ENCODE results near the gene LGSN.
"Not testable (repeated sequence)": the region's sequence is repeated elsewhere in the genome, so short reads cannot be mapped to it uniquely, and the experiment has no call there.

The LGSN gene

GRCh38 chr6:63305277-63305676, 14.5 kb downstream of the LGSN start:
- H3K27ac ChIP-seq (ENCODE audit: low read depth, low read length), result no peak overlapping the region
- H3K4me3 ChIP-seq (ENCODE audit: low read depth in 1 of 2, low read length in 2 of 2), result no peak overlapping the region
- no peaks in the 10 kb centered on the region for H3K9me3 ChIP-seq (ENCODE audit: low read length)
- H3K27me3 ChIP-seq (ENCODE audit: control insufficient read depth in 1 of 2, insufficient read depth in 2 of 2, low read length in 2 of 2), result no peaks in the 10 kb centered on the region
- H3K9ac ChIP-seq (ENCODE audit: low read length), result no peak overlapping the region
- no peaks in the 10 kb centered on the region for H3K4me1 ChIP-seq (ENCODE audit: insufficient read depth, low read length)
- no peaks in the 10 kb centered on the region for H3K36me3 ChIP-seq (ENCODE audit: insufficient read depth, low read length)

GRCh38 chr6:63303476-63303875, 16.3 kb downstream of the LGSN start:
- no peaks in the 10 kb centered on the region for H3K27me3 ChIP-seq (ENCODE audit: control insufficient read depth in 1 of 2, insufficient read depth in 2 of 2, low read length in 2 of 2)
- H3K36me3 ChIP-seq (ENCODE audit: insufficient read depth, low read length), result no peaks in the 10 kb centered on the region
- H3K4me3 ChIP-seq (ENCODE audit: low read depth in 1 of 2, low read length in 2 of 2), result no peak overlapping the region
- no peak overlapping the region for H3K9ac ChIP-seq (ENCODE audit: low read length)
- H3K27ac ChIP-seq (ENCODE audit: low read depth, low read length), result no peak overlapping the region
- no peaks in the 10 kb centered on the region for H3K4me1 ChIP-seq (ENCODE audit: insufficient read depth, low read length)
- no peaks in the 10 kb centered on the region for H3K9me3 ChIP-seq (ENCODE audit: low read length)

- no peaks in the 10 kb centered on the region for H3K27me3 ChIP-seq (ENCODE audit: control insufficient read depth in 1 of 2, insufficient read depth in 2 of 2, low read length in 2 of 2)
- no peak overlapping the region for H3K27ac ChIP-seq (ENCODE audit: low read depth, low read length)
- no peaks in the 10 kb centered on the region for H3K36me3 ChIP-seq (ENCODE audit: insufficient read depth, low read length)
- H3K9me3 ChIP-seq (ENCODE audit: low read length), result no peaks in the 10 kb centered on the region
- no peaks in the 10 kb centered on the region for H3K4me1 ChIP-seq (ENCODE audit: insufficient read depth, low read length)
- no peak overlapping the region for H3K4me3 ChIP-seq (ENCODE audit: low read depth in 1 of 2, low read length in 2 of 2)
- no peak overlapping the region for H3K9ac ChIP-seq (ENCODE audit: low read length)
These were observed 20.1 kb downstream of the LGSN start for GRCh38 chr6:63299667-63300066.

GRCh38 chr6:63295553-63296194, 24.1 kb downstream of the LGSN start:
- Histone ChIP-seq H3K4me3 (ENCODE audit: low read depth in 1 of 2, low read length in 2 of 2) (no peak overlapping the region), H3K27me3 (ENCODE audit: control insufficient read depth in 1 of 2, insufficient read depth in 2 of 2, low read length in 2 of 2) (no peaks in the 10 kb centered on the region), H3K27ac (ENCODE audit: low read depth, low read length) (no peak overlapping the region), H3K9ac (ENCODE audit: low read length) (no peak overlapping the region), H3K36me3 (ENCODE audit: insufficient read depth, low read length) (no peaks in the 10 kb centered on the region), H3K9me3 (ENCODE audit: low read length) (no peaks in the 10 kb centered on the region), H3K4me1 (ENCODE audit: insufficient read depth, low read length) (no peaks in the 10 kb centered on the region)

DNA sequence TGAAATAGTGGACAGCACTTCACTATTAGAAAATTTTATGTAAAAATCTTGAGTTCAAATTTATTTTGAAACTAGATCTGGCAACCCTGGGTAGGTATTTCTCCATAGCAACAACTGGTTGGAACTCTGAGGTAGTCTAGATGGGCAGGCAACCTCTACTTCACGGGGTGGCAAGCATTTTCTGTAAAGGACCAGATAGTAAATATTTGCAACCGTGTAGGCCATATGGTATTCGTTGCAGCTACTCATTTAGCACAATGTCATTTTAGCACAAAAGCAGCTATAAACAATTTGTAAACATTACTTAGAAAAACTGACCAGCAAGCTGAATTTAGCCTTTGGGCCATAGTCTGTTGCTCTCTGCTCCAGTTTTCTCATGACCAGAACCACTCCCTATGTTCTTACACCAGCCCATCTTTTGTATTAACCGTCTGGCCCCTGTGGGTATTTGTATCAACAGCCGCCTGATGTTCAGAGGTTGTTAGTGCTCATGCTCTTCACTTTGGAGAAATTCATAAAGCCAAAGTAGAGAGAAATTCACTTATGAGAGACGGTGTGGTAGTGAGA, 29.2 kb downstream of the LGSN start:
- no peak overlapping the region for H3K4me3 ChIP-seq (ENCODE audit: low read depth in 1 of 2, low read length in 2 of 2)
- no peaks in the 10 kb centered on the region for H3K36me3 ChIP-seq (ENCODE audit: insufficient read depth, low read length)
- H3K9me3 ChIP-seq (ENCODE audit: low read length), result no peaks in the 10 kb centered on the region
- H3K27ac ChIP-seq (ENCODE audit: low read depth, low read length), result no peak overlapping the region
- no peaks in the 10 kb centered on the region for H3K4me1 ChIP-seq (ENCODE audit: insufficient read depth, low read length)
- H3K9ac ChIP-seq (ENCODE audit: low read length), result no peak overlapping the region
- H3K27me3 ChIP-seq (ENCODE audit: control insufficient read depth in 1 of 2, insufficient read depth in 2 of 2, low read length in 2 of 2), result no peaks in the 10 kb centered on the region

DNA sequence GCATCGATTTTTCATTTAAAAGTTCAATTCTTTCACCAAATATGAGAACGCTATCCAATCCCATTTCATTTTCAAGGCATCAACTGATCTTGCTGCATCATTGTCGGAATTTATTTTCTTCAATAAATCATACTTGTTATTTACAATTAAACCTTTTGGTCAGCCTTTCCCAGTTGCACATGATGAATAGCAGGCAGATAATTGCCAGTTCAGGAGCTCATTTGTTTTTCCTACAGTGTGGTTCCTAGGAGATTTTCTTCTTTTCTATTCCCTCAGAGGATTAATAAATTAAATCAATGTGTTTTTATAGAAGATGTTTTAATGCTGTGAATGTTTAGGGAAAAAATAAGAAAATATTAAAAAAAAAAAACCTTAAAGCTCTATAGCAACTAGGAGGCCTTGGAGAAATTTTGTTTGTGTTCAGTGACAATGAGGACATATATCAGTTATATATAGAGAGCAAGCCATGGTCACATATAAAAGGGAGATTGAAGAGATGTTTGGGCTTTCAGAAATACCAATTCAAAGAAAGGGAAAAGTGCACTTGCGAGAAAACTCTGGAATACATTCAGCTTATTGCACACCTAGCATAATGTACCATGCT, 30.4 kb downstream of the LGSN start:
- Histone ChIP-seq H3K27me3 (ENCODE audit: control insufficient read depth in 1 of 2, insufficient read depth in 2 of 2, low read length in 2 of 2) (no peaks in the 10 kb centered on the region), H3K27ac (ENCODE audit: low read depth, low read length) (no peak overlapping the region), H3K36me3 (ENCODE audit: insufficient read depth, low read length) (no peaks in the 10 kb centered on the region), H3K9me3 (ENCODE audit: low read length) (no peaks in the 10 kb centered on the region), H3K9ac (ENCODE audit: low read length) (no peak overlapping the region), H3K4me3 (ENCODE audit: low read depth in 1 of 2, low read length in 2 of 2) (no peak overlapping the region), H3K4me1 (ENCODE audit: insufficient read depth, low read length) (no peaks in the 10 kb centered on the region)

DNA sequence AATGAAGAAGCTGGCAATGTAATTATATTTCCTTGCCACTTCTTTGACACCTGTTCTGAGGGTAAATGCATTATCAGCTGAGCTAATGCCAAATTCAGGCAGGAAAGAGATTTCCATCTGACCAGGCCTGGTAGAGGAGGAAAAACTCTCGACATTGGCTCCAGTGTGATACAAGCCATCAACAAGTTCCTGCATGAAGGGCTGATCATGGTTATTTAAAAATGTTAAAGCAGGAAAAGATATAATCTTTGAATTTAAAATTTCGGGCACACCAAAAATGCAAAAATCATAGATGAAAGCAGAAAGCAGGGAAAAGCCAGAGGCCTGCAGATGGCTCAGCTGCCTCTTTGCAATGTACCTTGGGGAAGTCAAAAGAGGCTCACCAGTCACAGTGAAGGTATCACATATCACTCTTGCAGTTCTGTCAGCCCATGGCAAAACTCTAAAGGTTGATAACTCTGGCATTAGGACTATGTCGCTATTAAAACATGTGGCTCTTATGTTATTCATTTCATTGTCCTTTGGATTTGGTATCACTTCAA, 39.1 kb downstream of the LGSN start:
- H3K9me3 ChIP-seq (ENCODE audit: low read length), result no peaks in the 10 kb centered on the region

GRCh38 chr6:63278916-63279315, 40.9 kb downstream of the LGSN start:
- no peaks in the 10 kb centered on the region for H3K27me3 ChIP-seq (ENCODE audit: control insufficient read depth in 1 of 2, insufficient read depth in 2 of 2, low read length in 2 of 2)
- H3K9ac ChIP-seq (ENCODE audit: low read length), result no peak overlapping the region
- no peak overlapping the region for H3K4me3 ChIP-seq (ENCODE audit: low read depth in 1 of 2, low read length in 2 of 2)
- H3K9me3 ChIP-seq (ENCODE audit: low read length), result no peaks in the 10 kb centered on the region
- no peaks in the 10 kb centered on the region for H3K4me1 ChIP-seq (ENCODE audit: insufficient read depth, low read length)
- H3K36me3 ChIP-seq (ENCODE audit: insufficient read depth, low read length), result no peaks in the 10 kb centered on the region
- H3K27ac ChIP-seq (ENCODE audit: low read depth, low read length), result no peak overlapping the region

More for the DNA sequence above, 39.1 kb downstream of the LGSN start:
- Histone ChIP-seq H3K4me3 (ENCODE audit: low read depth in 1 of 2, low read length in 2 of 2) (no peak overlapping the region), H3K4me1 (ENCODE audit: insufficient read depth, low read length) (no peaks in the 10 kb centered on the region), H3K27ac (ENCODE audit: low read depth, low read length) (no peak overlapping the region), H3K36me3 (ENCODE audit: insufficient read depth, low read length) (no peaks in the 10 kb centered on the region), H3K27me3 (ENCODE audit: control insufficient read depth in 1 of 2, insufficient read depth in 2 of 2, low read length in 2 of 2) (no peaks in the 10 kb centered on the region), H3K9ac (ENCODE audit: low read length) (no peak overlapping the region)

DNA sequence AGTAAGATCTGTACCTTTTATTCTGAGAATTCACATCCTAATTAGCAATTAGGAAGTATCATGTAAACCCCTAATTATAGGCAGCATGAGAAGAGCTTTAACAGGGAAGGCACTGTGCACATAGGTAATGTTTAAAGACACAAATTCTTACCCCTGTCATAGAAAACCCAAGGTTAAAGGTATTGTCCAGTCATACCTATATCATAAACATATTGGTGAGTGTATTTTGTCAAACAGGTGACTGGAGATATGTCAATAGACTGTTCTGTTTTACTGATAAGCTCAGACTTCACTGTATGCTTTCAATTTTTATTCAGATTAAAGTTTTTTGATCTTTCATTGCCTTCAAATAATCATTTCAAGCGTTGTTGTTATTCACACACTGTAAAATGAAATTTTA, 43.8 kb downstream of the LGSN start:
- Histone ChIP-seq H3K4me3 (ENCODE audit: low read depth in 1 of 2, low read length in 2 of 2) (no peak overlapping the region), H3K36me3 (ENCODE audit: insufficient read depth, low read length) (no peaks in the 10 kb centered on the region), H3K4me1 (ENCODE audit: insufficient read depth, low read length) (no peaks in the 10 kb centered on the region), H3K27me3 (ENCODE audit: control insufficient read depth in 1 of 2, insufficient read depth in 2 of 2, low read length in 2 of 2) (no peaks in the 10 kb centered on the region), H3K9ac (ENCODE audit: low read length) (no peak overlapping the region), H3K27ac (ENCODE audit: low read depth, low read length) (no peak overlapping the region), H3K9me3 (ENCODE audit: low read length) (no peaks in the 10 kb centered on the region)

GRCh38 chr6:63274795-63275430, 44.9 kb downstream of the LGSN start:
- H3K27me3 ChIP-seq (ENCODE audit: control insufficient read depth in 1 of 2, insufficient read depth in 2 of 2, low read length in 2 of 2); H3K4me1 ChIP-seq (ENCODE audit: insufficient read depth, low read length); H3K9me3 ChIP-seq (ENCODE audit: low read length); H3K27ac ChIP-seq (ENCODE audit: low read depth, low read length); H3K36me3 ChIP-seq (ENCODE audit: insufficient read depth, low read length); H3K9ac ChIP-seq (ENCODE audit: low read length); H3K4me3 ChIP-seq (ENCODE audit: low read depth in 1 of 2, low read length in 2 of 2): not testable (repeated sequence)

GRCh38 chr6:63272397-63272796, 47.4 kb downstream of the LGSN start:
- no peaks in the 10 kb centered on the region for H3K27me3 ChIP-seq (ENCODE audit: control insufficient read depth in 1 of 2, insufficient read depth in 2 of 2, low read length in 2 of 2)

More at GRCh38 chr6:63272397-63272796, 47.4 kb downstream of the LGSN start:
- Histone ChIP-seq H3K9me3 (ENCODE audit: low read length) (no peaks in the 10 kb centered on the region), H3K36me3 (ENCODE audit: insufficient read depth, low read length) (no peaks in the 10 kb centered on the region), H3K9ac (ENCODE audit: low read length) (no peak overlapping the region), H3K4me1 (ENCODE audit: insufficient read depth, low read length) (no peaks in the 10 kb centered on the region), H3K4me3 (ENCODE audit: low read depth in 1 of 2, low read length in 2 of 2) (no peak overlapping the region), H3K27ac (ENCODE audit: low read depth, low read length) (no peak overlapping the region)
